ENCODE measurements around the gene EFR3B.

EFR3B gene

DNA sequence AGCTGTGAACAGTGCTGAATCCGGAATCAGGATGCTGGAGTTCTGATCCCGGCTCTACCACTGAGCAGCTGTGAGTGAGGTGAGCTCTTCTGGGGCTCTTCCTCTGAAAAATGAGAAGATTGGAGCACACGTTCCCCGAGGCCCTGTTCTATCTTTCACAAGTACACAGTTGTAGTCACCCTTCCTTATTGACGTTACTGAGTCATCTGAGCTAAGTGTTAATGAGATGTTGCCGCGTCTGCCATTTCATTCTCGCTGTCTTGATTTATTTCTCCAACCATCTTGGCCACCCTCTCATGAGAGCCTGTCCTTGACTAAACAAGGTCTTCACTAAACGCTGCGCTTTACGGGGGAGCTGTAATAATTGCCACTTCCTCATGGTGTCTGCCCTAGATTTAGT, 31.9 kb upstream of the EFR3B start (continued):
- TF ChIP-seq, protein P1, sequence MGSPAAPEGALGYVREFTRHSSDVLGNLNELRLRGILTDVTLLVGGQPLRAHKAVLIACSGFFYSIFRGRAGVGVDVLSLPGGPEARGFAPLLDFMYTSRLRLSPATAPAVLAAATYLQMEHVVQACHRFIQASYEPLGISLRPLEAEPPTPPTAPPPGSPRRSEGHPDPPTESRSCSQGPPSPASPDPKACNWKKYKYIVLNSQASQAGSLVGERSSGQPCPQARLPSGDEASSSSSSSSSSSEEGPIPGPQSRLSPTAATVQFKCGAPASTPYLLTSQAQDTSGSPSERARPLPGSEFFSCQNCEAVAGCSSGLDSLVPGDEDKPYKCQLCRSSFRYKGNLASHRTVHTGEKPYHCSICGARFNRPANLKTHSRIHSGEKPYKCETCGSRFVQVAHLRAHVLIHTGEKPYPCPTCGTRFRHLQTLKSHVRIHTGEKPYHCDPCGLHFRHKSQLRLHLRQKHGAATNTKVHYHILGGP (tag by site-specific recombination; IDR thresholded peaks at IDR 0.05): 0 out of 2 replicates have a peak, but pooled peaks have one; percentile 7
- TF ChIP-seq ZNF155 (tag by site-specific recombination; IDR thresholded peaks at IDR 0.05) (no peak), TRIM28 (IDR thresholded peaks at IDR 0.05; ENCODE audit: borderline replicate concordance, low read length) (peak; percentile 65; the same call in 1 of the 2 replicates), ZFP37 (tag by site-specific recombination; IDR thresholded peaks at IDR 0.05) (no peak), KLF1 (tag by site-specific recombination; IDR thresholded peaks at IDR 0.05) (no peak), WT1 (tag by site-specific recombination; IDR thresholded peaks at IDR 0.05) (peak; percentile 65), ZNF747 (tag by site-specific recombination; IDR thresholded peaks at IDR 0.05) (no peak), ZNF658 (tag by site-specific recombination; IDR thresholded peaks at IDR 0.05) (no peak), KLF7 (tag by site-specific recombination; IDR thresholded peaks at IDR 0.05; ENCODE audit: borderline replicate concordance) (no peak), ZFHX2 (tag by site-specific recombination; conservative IDR thresholded peaks at IDR 0.05) (no peak), ZNF404 (tag by site-specific recombination; IDR thresholded peaks at IDR 0.05) (no peak), ZNF626 (tag by site-specific recombination; IDR thresholded peaks at IDR 0.05) (no peak), SP2 (tag by site-specific recombination; IDR thresholded peaks at IDR 0.05) (no peak; the same call in 1 of the 2 replicates), ZFP3 (tag by site-specific recombination; IDR thresholded peaks at IDR 0.05; ENCODE audit: low read depth) (no peak), ZNF660 (tag by site-specific recombination; IDR thresholded peaks at IDR 0.05) (no peak), SETDB1 (IDR thresholded peaks at IDR 0.05; ENCODE audit: insufficient read length, low read length) (no peak), ZNF776 (tag by site-specific recombination; IDR thresholded peaks at IDR 0.05; ENCODE audit: borderline replicate concordance) (no peak), SALL2 (tag by site-specific recombination; IDR thresholded peaks at IDR 0.05; ENCODE audit: borderline replicate concordance) (no peak), ZNF585B (tag by site-specific recombination; IDR thresholded peaks at IDR 0.05) (no peak), PRDM1 (tag by site-specific recombination; IDR thresholded peaks at IDR 0.05) (peak; percentile 52; the same call in 1 of the 2 replicates), ZSCAN30 (tag by site-specific recombination; IDR thresholded peaks at IDR 0.05) (0 out of 2 replicates have a peak, but pooled peaks have one; percentile 44), BCL11B (tag by site-specific recombination; IDR thresholded peaks at IDR 0.05; ENCODE audit: low read depth) (no peak)
- TF ChIP-seq, protein P2, sequence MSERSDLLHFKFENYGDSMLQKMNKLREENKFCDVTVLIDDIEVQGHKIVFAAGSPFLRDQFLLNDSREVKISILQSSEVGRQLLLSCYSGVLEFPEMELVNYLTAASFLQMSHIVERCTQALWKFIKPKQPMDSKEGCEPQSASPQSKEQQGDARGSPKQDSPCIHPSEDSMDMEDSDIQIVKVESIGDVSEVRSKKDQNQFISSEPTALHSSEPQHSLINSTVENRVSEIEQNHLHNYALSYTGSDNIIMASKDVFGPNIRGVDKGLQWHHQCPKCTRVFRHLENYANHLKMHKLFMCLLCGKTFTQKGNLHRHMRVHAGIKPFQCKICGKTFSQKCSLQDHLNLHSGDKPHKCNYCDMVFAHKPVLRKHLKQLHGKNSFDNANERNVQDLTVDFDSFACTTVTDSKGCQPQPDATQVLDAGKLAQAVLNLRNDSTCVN (tag by site-specific recombination; optimal IDR thresholded peaks at IDR 0.05): no peak
- TF ChIP-seq, protein P3, sequence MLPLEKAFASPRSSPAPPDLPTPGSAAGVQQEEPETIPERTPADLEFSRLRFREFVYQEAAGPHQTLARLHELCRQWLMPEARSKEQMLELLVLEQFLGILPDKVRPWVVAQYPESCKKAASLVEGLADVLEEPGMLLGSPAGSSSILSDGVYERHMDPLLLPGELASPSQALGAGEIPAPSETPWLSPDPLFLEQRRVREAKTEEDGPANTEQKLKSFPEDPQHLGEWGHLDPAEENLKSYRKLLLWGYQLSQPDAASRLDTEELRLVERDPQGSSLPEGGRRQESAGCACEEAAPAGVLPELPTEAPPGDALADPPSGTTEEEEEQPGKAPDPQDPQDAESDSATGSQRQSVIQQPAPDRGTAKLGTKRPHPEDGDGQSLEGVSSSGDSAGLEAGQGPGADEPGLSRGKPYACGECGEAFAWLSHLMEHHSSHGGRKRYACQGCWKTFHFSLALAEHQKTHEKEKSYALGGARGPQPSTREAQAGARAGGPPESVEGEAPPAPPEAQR (tag by site-specific recombination; IDR thresholded peaks at IDR 0.05): no peak
- TF ChIP-seq, protein P4, sequence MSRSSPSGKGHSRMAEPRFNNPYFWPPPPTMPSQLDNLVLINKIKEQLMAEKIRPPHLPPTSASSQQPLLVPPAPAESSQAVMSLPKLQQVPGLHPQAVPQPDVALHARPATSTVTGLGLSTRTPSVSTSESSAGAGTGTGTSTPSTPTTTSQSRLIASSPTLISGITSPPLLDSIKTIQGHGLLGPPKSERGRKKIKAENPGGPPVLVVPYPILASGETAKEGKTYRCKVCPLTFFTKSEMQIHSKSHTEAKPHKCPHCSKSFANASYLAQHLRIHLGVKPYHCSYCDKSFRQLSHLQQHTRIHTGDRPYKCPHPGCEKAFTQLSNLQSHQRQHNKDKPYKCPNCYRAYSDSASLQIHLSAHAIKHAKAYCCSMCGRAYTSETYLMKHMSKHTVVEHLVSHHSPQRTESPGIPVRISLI (tag by site-specific recombination; IDR thresholded peaks at IDR 0.05): no peak
- TF ChIP-seq, protein P5, sequence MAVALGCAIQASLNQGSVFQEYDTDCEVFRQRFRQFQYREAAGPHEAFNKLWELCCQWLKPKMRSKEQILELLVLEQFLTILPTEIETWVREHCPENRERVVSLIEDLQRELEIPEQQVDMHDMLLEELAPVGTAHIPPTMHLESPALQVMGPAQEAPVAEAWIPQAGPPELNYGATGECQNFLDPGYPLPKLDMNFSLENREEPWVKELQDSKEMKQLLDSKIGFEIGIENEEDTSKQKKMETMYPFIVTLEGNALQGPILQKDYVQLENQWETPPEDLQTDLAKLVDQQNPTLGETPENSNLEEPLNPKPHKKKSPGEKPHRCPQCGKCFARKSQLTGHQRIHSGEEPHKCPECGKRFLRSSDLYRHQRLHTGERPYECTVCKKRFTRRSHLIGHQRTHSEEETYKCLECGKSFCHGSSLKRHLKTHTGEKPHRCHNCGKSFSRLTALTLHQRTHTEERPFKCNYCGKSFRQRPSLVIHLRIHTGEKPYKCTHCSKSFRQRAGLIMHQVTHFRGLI (tag by site-specific recombination; IDR thresholded peaks at IDR 0.05): no peak
- TF ChIP-seq, protein P6, sequence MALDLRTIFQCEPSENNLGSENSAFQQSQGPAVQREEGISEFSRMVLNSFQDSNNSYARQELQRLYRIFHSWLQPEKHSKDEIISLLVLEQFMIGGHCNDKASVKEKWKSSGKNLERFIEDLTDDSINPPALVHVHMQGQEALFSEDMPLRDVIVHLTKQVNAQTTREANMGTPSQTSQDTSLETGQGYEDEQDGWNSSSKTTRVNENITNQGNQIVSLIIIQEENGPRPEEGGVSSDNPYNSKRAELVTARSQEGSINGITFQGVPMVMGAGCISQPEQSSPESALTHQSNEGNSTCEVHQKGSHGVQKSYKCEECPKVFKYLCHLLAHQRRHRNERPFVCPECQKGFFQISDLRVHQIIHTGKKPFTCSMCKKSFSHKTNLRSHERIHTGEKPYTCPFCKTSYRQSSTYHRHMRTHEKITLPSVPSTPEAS (tag by site-specific recombination; IDR thresholded peaks at IDR 0.05): no peak
- TF ChIP-seq, protein P7, sequence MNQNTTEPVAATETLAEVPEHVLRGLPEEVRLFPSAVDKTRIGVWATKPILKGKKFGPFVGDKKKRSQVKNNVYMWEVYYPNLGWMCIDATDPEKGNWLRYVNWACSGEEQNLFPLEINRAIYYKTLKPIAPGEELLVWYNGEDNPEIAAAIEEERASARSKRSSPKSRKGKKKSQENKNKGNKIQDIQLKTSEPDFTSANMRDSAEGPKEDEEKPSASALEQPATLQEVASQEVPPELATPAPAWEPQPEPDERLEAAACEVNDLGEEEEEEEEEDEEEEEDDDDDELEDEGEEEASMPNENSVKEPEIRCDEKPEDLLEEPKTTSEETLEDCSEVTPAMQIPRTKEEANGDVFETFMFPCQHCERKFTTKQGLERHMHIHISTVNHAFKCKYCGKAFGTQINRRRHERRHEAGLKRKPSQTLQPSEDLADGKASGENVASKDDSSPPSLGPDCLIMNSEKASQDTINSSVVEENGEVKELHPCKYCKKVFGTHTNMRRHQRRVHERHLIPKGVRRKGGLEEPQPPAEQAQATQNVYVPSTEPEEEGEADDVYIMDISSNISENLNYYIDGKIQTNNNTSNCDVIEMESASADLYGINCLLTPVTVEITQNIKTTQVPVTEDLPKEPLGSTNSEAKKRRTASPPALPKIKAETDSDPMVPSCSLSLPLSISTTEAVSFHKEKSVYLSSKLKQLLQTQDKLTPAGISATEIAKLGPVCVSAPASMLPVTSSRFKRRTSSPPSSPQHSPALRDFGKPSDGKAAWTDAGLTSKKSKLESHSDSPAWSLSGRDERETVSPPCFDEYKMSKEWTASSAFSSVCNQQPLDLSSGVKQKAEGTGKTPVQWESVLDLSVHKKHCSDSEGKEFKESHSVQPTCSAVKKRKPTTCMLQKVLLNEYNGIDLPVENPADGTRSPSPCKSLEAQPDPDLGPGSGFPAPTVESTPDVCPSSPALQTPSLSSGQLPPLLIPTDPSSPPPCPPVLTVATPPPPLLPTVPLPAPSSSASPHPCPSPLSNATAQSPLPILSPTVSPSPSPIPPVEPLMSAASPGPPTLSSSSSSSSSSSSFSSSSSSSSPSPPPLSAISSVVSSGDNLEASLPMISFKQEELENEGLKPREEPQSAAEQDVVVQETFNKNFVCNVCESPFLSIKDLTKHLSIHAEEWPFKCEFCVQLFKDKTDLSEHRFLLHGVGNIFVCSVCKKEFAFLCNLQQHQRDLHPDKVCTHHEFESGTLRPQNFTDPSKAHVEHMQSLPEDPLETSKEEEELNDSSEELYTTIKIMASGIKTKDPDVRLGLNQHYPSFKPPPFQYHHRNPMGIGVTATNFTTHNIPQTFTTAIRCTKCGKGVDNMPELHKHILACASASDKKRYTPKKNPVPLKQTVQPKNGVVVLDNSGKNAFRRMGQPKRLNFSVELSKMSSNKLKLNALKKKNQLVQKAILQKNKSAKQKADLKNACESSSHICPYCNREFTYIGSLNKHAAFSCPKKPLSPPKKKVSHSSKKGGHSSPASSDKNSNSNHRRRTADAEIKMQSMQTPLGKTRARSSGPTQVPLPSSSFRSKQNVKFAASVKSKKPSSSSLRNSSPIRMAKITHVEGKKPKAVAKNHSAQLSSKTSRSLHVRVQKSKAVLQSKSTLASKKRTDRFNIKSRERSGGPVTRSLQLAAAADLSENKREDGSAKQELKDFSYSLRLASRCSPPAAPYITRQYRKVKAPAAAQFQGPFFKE (tag by site-specific recombination; IDR thresholded peaks at IDR 0.05; ENCODE audit: borderline replicate concordance): no peak
